DOHH2 (cell line): ENCODE results near the gene PGAP3.

ENCODE experiments used
- H3F3A ChIP-seq: fragments of 200-600 bp; sonication (generic), shearing (Covaris generic); 2 replicates; pipeline ENCODE4 v1.6.0; 2016; ENCODE audit warnings: antibody characterized with exemption, mild to moderate bottlenecking; ENCODE audit not compliant: control insufficient read depth, insufficient read depth
- H3K27ac ChIP-seq: fragments of 200-600 bp; sonication (generic); 2 replicates; pipeline ENCODE4 v1.5.1; 2014; ENCODE audit warnings: low read depth, mild to moderate bottlenecking, low read length, moderate library complexity
- H3K27me3 ChIP-seq: fragments of 200-600 bp; sonication (generic); 2 replicates; pipeline ENCODE4 v1.6.1; 2014; ENCODE audit warnings: mild to moderate bottlenecking, low read length, mixed read lengths; ENCODE audit not compliant: control insufficient read depth
- H3K36me3 ChIP-seq: fragments of 200-600 bp; sonication (generic); 2 replicates; pipeline ENCODE4 v1.6.1; 2014; ENCODE audit warnings: mild to moderate bottlenecking, low read length, moderate library complexity, mixed read lengths; ENCODE audit not compliant: control insufficient read depth
- H3K4me1 ChIP-seq: fragments of 200-600 bp; sonication (generic); 2 replicates; pipeline ENCODE4 v1.6.1; 2014; ENCODE audit warnings: mild to moderate bottlenecking, low read length, mixed read lengths; ENCODE audit not compliant: control insufficient read depth
- H3K4me2 ChIP-seq: fragments of 200-600 bp; sonication (generic); 2 replicates; pipeline ENCODE4 v1.6.0; 2014; ENCODE audit warnings: mild to moderate bottlenecking, low read length, moderate library complexity
- H3K4me3 ChIP-seq: fragments of 200-600 bp; sonication (generic); 2 replicates; pipeline ENCODE4 v1.5.1; 2014; ENCODE audit warnings: mild to moderate bottlenecking, low read length, mixed read lengths
- H3K79me2 ChIP-seq: fragments of 200-600 bp; sonication (generic); 2 replicates; pipeline ENCODE4 v1.6.1; 2014; ENCODE audit warnings: mild to moderate bottlenecking, low read length, mixed read lengths; ENCODE audit not compliant: control insufficient read depth
- H3K9me2 ChIP-seq: fragments of 200-600 bp; sonication (generic); replicated peaks from 2 replicates; pipeline ENCODE4 v1.6.1; 2014; ENCODE audit warnings: mild to moderate bottlenecking, low read length, mixed read lengths; ENCODE audit not compliant: control insufficient read depth
- H3K9me3 ChIP-seq: fragments of 200-600 bp; sonication (generic); 2 replicates; pipeline ENCODE4 v1.6.1; 2014; ENCODE audit warnings: antibody characterized with exemption, low read length, mixed read lengths; ENCODE audit not compliant: control insufficient read depth, insufficient read depth
- H4K20me1 ChIP-seq: fragments of 200-600 bp; sonication (generic); 2 replicates; pipeline ENCODE4 v1.6.0; 2014; ENCODE audit warnings: low read depth, mild to moderate bottlenecking, antibody characterized with exemption, low read length, moderate library complexity; ENCODE audit not compliant: control insufficient read depth, insufficient read depth
- EZH2phosphoT487 ChIP-seq: fragments of 200-600 bp; sonication (generic); IDR thresholded peaks from 2 replicates; pipeline ENCODE4 v1.6.1; 2017; ENCODE audit warnings: borderline replicate concordance, mild to moderate bottlenecking, antibody characterized with exemption, low read length, moderate library complexity, mixed read lengths
- TF ChIP-seq, protein P1 (sequence below): fragments of 200-600 bp; sonication (generic); IDR thresholded peaks from one replicate; pipeline ENCODE4 v1.5.1; 2014; ENCODE audit warnings: antibody characterized with exemption, mild to moderate bottlenecking, low read depth, low read length; ENCODE audit not compliant: poor library complexity, severe bottlenecking

The PGAP3 gene

DNA sequence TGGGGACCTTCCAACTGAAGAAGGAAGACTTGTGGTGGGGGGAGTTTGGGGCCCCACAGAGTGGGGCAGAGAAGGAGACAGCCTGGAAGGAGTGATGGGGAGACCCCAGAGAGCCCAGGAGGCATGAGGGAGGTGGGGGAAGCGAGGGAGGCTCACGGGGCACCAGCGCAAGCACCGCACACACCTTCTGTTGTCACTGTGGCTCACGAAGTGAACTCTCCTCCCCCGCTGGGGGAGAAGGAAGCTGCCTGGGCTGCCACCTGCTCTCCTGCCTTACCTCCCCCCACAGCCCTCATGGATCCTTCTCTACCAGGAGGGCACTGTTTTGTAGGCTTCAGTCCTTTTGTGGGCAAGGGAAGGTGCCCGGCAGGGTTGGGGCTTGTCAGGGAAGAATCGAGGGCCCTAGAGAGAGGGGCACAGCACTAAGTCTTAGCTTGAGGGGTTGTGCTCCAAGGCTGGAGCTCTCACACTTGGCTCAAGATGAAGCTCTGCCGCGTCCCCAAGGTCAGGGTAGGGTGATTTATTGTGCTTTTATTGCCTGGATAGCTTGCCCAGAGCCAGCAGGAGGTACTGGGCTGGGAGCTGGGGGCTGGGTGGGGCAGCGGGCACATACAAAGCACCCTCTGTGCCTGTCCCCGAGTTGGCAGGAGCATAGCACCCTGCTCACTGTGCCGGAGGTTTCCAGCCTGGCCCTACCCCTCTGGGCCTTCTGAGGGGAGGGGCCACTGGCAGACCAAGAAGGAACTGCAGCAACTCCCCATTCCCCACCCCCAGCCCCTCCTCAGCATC, 55.5 kb downstream of the PGAP3 start:
- Histone ChIP-seq H4K20me1 (no peaks in the 10 kb centered on the region), H3K9me2 (no peaks in the 10 kb centered on the region), H3K79me2 (peaks cover 5% of the 10 kb centered on the region), H3K9me3 (no peaks in the 10 kb centered on the region), H3K36me3 (no peaks in the 10 kb centered on the region), H3K27me3 (no peaks in the 10 kb centered on the region), H3K4me2 (no peak overlapping the region), H3K27ac (no peak overlapping the region), H3F3A (no peaks in the 10 kb centered on the region), H3K4me1 (peaks cover 17% of the 10 kb centered on the region), H3K4me3 (no peak overlapping the region)
- TF ChIP-seq EZH2phosphoT487, result no peak
- TF ChIP-seq, protein P1, sequence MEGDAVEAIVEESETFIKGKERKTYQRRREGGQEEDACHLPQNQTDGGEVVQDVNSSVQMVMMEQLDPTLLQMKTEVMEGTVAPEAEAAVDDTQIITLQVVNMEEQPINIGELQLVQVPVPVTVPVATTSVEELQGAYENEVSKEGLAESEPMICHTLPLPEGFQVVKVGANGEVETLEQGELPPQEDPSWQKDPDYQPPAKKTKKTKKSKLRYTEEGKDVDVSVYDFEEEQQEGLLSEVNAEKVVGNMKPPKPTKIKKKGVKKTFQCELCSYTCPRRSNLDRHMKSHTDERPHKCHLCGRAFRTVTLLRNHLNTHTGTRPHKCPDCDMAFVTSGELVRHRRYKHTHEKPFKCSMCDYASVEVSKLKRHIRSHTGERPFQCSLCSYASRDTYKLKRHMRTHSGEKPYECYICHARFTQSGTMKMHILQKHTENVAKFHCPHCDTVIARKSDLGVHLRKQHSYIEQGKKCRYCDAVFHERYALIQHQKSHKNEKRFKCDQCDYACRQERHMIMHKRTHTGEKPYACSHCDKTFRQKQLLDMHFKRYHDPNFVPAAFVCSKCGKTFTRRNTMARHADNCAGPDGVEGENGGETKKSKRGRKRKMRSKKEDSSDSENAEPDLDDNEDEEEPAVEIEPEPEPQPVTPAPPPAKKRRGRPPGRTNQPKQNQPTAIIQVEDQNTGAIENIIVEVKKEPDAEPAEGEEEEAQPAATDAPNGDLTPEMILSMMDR, result no peak

- H3K4me1 ChIP-seq, result peaks cover 14% of the 10 kb centered on the region
- H3K36me3 ChIP-seq, result no peaks in the 10 kb centered on the region
- H3K9me3 ChIP-seq, result no peaks in the 10 kb centered on the region
- no peak overlapping the region for H3K4me3 ChIP-seq
- TF ChIP-seq, protein P1, result no peak
- TF ChIP-seq EZH2phosphoT487, result no peak
- H3K4me2 ChIP-seq, result no peak overlapping the region
- H4K20me1 ChIP-seq, result no peaks in the 10 kb centered on the region
- 0 out of 2 replicates have a peak, but pooled peaks cover 2% of the 10 kb centered on the region for H3K79me2 ChIP-seq
- peaks cover 6% of the 10 kb centered on the region for H3K27me3 ChIP-seq
- H3K9me2 ChIP-seq, result no peaks in the 10 kb centered on the region
- H3F3A ChIP-seq, result no peaks in the 10 kb centered on the region
- no peak overlapping the region for H3K27ac ChIP-seq
Observed at GRCh38 chr17:39631403-39631802, 56.5 kb downstream of the PGAP3 start.

DNA sequence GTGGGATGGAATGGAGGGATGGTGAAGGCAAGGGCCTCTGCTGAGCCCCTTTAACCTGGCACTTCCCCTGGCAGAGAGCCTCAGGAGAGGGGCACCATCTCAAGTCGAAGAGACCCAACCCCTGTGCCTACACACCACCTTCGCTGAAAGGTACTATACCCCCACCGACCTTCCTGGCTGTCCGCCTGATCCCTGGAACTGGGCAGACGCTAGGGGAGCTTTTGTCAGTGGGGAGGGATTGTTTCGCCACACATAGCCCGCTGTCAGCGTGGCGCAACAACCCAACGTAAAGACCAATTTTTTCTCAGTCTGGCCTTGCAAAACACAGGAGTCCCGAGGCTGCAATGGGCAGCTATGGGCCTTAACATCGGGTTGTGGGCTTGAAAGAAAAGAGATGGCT, 58.0 kb downstream of the PGAP3 start:
- Histone ChIP-seq H3K4me1 (peaks cover 6% of the 10 kb centered on the region; the same call in 1 of the 2 replicates), H3K79me2 (no peaks in the 10 kb centered on the region), H3K27me3 (peaks cover 15% of the 10 kb centered on the region), H3K9me3 (no peaks in the 10 kb centered on the region), H3K4me3 (no peak overlapping the region), H4K20me1 (no peaks in the 10 kb centered on the region), H3K9me2 (no peaks in the 10 kb centered on the region), H3K27ac (no peak overlapping the region), H3K36me3 (no peaks in the 10 kb centered on the region), H3K4me2 (no peak overlapping the region), H3F3A (no peaks in the 10 kb centered on the region)
- no peak for TF ChIP-seq EZH2phosphoT487
- TF ChIP-seq, protein P1, result no peak
